H1 (cell line): ENCODE measurements around the gene THAP12. TPM values are rescaled to one million over a fixed set of nuclear protein-coding genes. Genes with fewer than 3 reads are reported as not detected.

Source experiments
- CTCF ChIA-PET: fragments of 300-600 bp; sonication (Branson Sonifier 250); formaldehyde crosslinking; loops from one replicate; lab custom pipeline; 2021; ENCODE audit not compliant: partially characterized antibody; lab: Charles Lee
- POLR2A ChIA-PET: fragments of 300-600 bp; sonication (Branson Sonifier 250); formaldehyde crosslinking; loops from one replicate; lab custom pipeline; 2021; ENCODE audit warnings: inconsistent platforms; ENCODE audit not compliant: partially characterized antibody; lab: Charles Lee
- DNase-seq, 2 experiments: peaks; one replicate each; pipeline versions ENCODE4 v3.0.0 to v3.0.0-alpha.2; 2010 to 2022; ENCODE audit warnings: low spot score in 2 of 2, low read depth in 1 of 2, mixed read lengths in 1 of 2
- FAIRE-seq: peaks from 2 replicates; lab custom pipeline; 2011; peaks lifted over from hg19 to GRCh38; lab: Jason Lieb, UNC
- H2AFZ ChIP-seq: 2 replicates; pipeline ENCODE4 v1.8.1; 2012; ENCODE audit warnings: low read length, inconsistent platforms
- H2AK5ac ChIP-seq: 2 replicates; pipeline ENCODE4 v1.6.1; 2013; ENCODE audit warnings: low read depth, low read length
- H2BK120ac ChIP-seq: replicated peaks from 2 replicates; pipeline ENCODE3; 2013; ENCODE audit warnings: low read depth, low read length, inconsistent platforms
- H2BK12ac ChIP-seq: 2 replicates; pipeline ENCODE4 v1.6.1; 2013; ENCODE audit warnings: low read depth, low read length
- H2BK15ac ChIP-seq: 2 replicates; pipeline ENCODE4 v1.6.1; 2013; ENCODE audit warnings: low read length
- H2BK20ac ChIP-seq: 2 replicates; pipeline ENCODE4 v1.6.1; 2013; ENCODE audit warnings: low read length
- H2BK5ac ChIP-seq: 2 replicates; pipeline ENCODE4 v1.6.1; 2013; ENCODE audit warnings: low read depth, low read length
- H3K14ac ChIP-seq: 2 replicates; pipeline ENCODE4 v1.6.1; 2013; ENCODE audit warnings: inconsistent platforms; ENCODE audit not compliant: insufficient read length
- H3K18ac ChIP-seq: 2 replicates; pipeline ENCODE4 v1.6.1; 2013; ENCODE audit warnings: low read length; ENCODE audit errors: extremely low read depth
- H3K23ac ChIP-seq: 2 replicates; pipeline ENCODE4 v1.6.1; 2013; ENCODE audit warnings: inconsistent platforms; ENCODE audit not compliant: insufficient read length
- H3K23me2 ChIP-seq: 2 replicates; pipeline ENCODE4 v1.6.1; 2013; ENCODE audit warnings: low read depth, low read length
- H3K27ac ChIP-seq: 2 replicates; pipeline ENCODE4 v1.6.1; 2011; ENCODE audit warnings: low read depth, low read length, inconsistent platforms
- H3K27me3 ChIP-seq, 4 experiments: replicated peaks in 1 of 4; 1 replicate in 1 of 4; 2 replicates in 3 of 4; pipeline versions ENCODE4 v1.6.1 to v1.8.1; 2011 to 2013; ENCODE audit warnings: low read length in 3 of 4, mild to moderate bottlenecking in 3 of 4, inconsistent platforms in 2 of 4, mixed read lengths in 2 of 4, moderate library complexity in 1 of 4; ENCODE audit not compliant: control insufficient read depth in 3 of 4, insufficient read depth in 3 of 4; ENCODE audit errors: extremely low read depth in 1 of 4
- H3K36me3 ChIP-seq, 4 experiments: 2 replicates each; pipeline versions ENCODE4 v1.6.1 to v1.8.1; 2011 to 2013; ENCODE audit warnings: mild to moderate bottlenecking in 4 of 4, low read length in 3 of 4, moderate library complexity in 2 of 4, control low read depth in 1 of 4, inconsistent platforms in 1 of 4; ENCODE audit not compliant: insufficient read depth in 4 of 4, control insufficient read depth in 2 of 4
- H3K4ac ChIP-seq: replicated peaks from 2 replicates; pipeline ENCODE3; 2013; ENCODE audit warnings: low read length, low read depth, mixed read lengths, inconsistent platforms; ENCODE audit not compliant: insufficient read length
- H3K4me1 ChIP-seq, 4 experiments: replicated peaks in 1 of 4; 1 replicate in 1 of 4; 2 replicates in 3 of 4; pipeline versions ENCODE4 v1.6.1 to v1.8.1; 2011 to 2013; ENCODE audit warnings: low read length in 3 of 4, inconsistent platforms in 2 of 4, mixed read lengths in 1 of 4; ENCODE audit not compliant: insufficient read depth in 4 of 4, control insufficient read depth in 3 of 4
- H3K4me2 ChIP-seq, 2 experiments: 2 replicates each; pipeline versions ENCODE4 v1.6.1 to v1.8.1; 2011 to 2013; ENCODE audit warnings: low read depth in 2 of 2, low read length in 2 of 2, control low read depth in 1 of 2, inconsistent platforms in 1 of 2, mild to moderate bottlenecking in 1 of 2; ENCODE audit not compliant: insufficient read depth in 1 of 2
- H3K4me3 ChIP-seq, 4 experiments: fragments of 200-600, 300-600 bp in 1 of 4; sonication (generic), shearing (Covaris generic), sonication (Bioruptor Twin) in 1 of 4; 2 replicates each; pipeline versions ENCODE4 v1.5.1 to v1.8.1; 2011 to 2016; ENCODE audit warnings: low read length in 4 of 4, low read depth in 3 of 4, control low read depth in 2 of 4, inconsistent platforms in 2 of 4, mild to moderate bottlenecking in 2 of 4, mixed read lengths in 1 of 4, moderate library complexity in 1 of 4; ENCODE audit not compliant: insufficient read depth in 2 of 4; ENCODE audit errors: extremely low read depth in 1 of 4
- H3K56ac ChIP-seq: replicated peaks from 2 replicates; pipeline ENCODE3; 2013; ENCODE audit warnings: low read depth, mild to moderate bottlenecking, mixed read lengths, low read length, inconsistent platforms; ENCODE audit not compliant: insufficient read length
- H3K79me1 ChIP-seq: 2 replicates; pipeline ENCODE4 v1.6.1; 2013; ENCODE audit warnings: low read depth, low read length, control low read depth
- H3K79me2 ChIP-seq, 2 experiments: 2 replicates each; pipeline versions ENCODE4 v1.6.1 to v1.8.1; 2012 to 2013; ENCODE audit warnings: low read length in 2 of 2, mild to moderate bottlenecking in 2 of 2, inconsistent platforms in 1 of 2; ENCODE audit not compliant: insufficient read depth in 2 of 2, control insufficient read depth in 1 of 2
- H3K9ac ChIP-seq, 4 experiments: replicated peaks in 1 of 4; 1 replicate in 1 of 4; 2 replicates in 3 of 4; pipeline versions ENCODE4 v1.6.1 to v1.8.1; 2011 to 2013; ENCODE audit warnings: low read depth in 3 of 4, low read length in 3 of 4, control low read depth in 2 of 4, mild to moderate bottlenecking in 2 of 4, moderate library complexity in 2 of 4, inconsistent platforms in 1 of 4; ENCODE audit errors: extremely low read depth in 1 of 4
- H3K9me3 ChIP-seq, 2 experiments: 2 replicates each; pipeline versions ENCODE4 v1.6.1 to v1.8.1; 2012 to 2013; ENCODE audit warnings: mild to moderate bottlenecking in 2 of 2, moderate library complexity in 2 of 2, control low read depth in 1 of 2, inconsistent platforms in 1 of 2, low read depth in 1 of 2, low read length in 1 of 2, mixed read lengths in 1 of 2; ENCODE audit not compliant: insufficient read depth in 2 of 2
- H4K20me1 ChIP-seq, 2 experiments: replicated peaks in 1 of 2; 2 replicates each; pipeline versions ENCODE3 to v1.8.1; 2011 to 2013; ENCODE audit warnings: inconsistent platforms in 2 of 2, low read length in 2 of 2, mild to moderate bottlenecking in 1 of 2; ENCODE audit not compliant: insufficient read depth in 2 of 2, control insufficient read depth in 1 of 2
- H4K5ac ChIP-seq: 2 replicates; pipeline ENCODE4 v1.6.1; 2013; ENCODE audit warnings: low read length, low read depth, mixed read lengths, inconsistent platforms; ENCODE audit not compliant: insufficient read length
- H4K8ac ChIP-seq: 2 replicates; pipeline ENCODE4 v1.8.0; 2013; ENCODE audit warnings: mild to moderate bottlenecking, moderate library complexity, low read length, inconsistent platforms; ENCODE audit not compliant: insufficient read depth; ENCODE audit errors: extremely low read depth
- H4K91ac ChIP-seq: replicated peaks from 2 replicates; pipeline ENCODE3; 2013; ENCODE audit warnings: low read length, mixed read lengths, inconsistent platforms; ENCODE audit not compliant: insufficient read length
- CEBPB ChIP-seq: IDR thresholded peaks from 2 replicates; pipeline ENCODE4 v1.6.1; 2012; ENCODE audit warnings: low read depth, low read length
- CHD1 ChIP-seq: IDR thresholded peaks from 2 replicates; pipeline ENCODE4 v1.6.1; 2012; ENCODE audit warnings: low read depth, low read length, improper control_type of control experiment
- EP300 ChIP-seq, 2 experiments: IDR thresholded peaks; 1 replicate in 1 of 2; 2 replicates in 1 of 2; pipeline ENCODE4 v1.6.1; 2011 to 2012; ENCODE audit warnings: low read depth in 2 of 2, low read length in 2 of 2, mild to moderate bottlenecking in 2 of 2, borderline replicate concordance in 1 of 2, inconsistent platforms in 1 of 2, moderate library complexity in 1 of 2
- KDM5A ChIP-seq: fragments of 200-600 bp; IDR thresholded peaks from 2 replicates; pipeline ENCODE4 v1.7.1; 2012; ENCODE audit warnings: mild to moderate bottlenecking, low read length, inconsistent platforms, mixed read lengths
- MAX ChIP-seq: IDR thresholded peaks from 2 replicates; pipeline ENCODE4 v1.6.1; 2012; ENCODE audit warnings: inconsistent platforms
- NRF1 ChIP-seq: IDR thresholded peaks from 2 replicates; pipeline ENCODE4 v1.6.1; 2011; ENCODE audit warnings: mild to moderate bottlenecking, low read depth, low read length, improper control_type of control experiment
- RBBP5 ChIP-seq: IDR thresholded peaks from 2 replicates; pipeline ENCODE4 v1.7.1; 2012; ENCODE audit warnings: low read depth, mild to moderate bottlenecking, inconsistent platforms, low read length, moderate library complexity, borderline replicate concordance
- SP4 ChIP-seq: IDR thresholded peaks from 2 replicates; pipeline ENCODE4 v1.6.1; 2012; ENCODE audit warnings: low read length, inconsistent platforms
- WGBS, 2 experiments: shearing (Covaris generic) in 1 of 2; methylation state at CpG; one replicate each; pipeline versions ENCODE4 v1.1.6 to v1.1.7; 2013 to 2015; ENCODE audit warnings: low lambda C conversion rate in 2 of 2, mixed read lengths in 2 of 2, inconsistent platforms in 1 of 2, low coverage in 1 of 2, missing lambda C conversion rate in 1 of 2; ENCODE audit not compliant: insufficient replicate concordance in 2 of 2, insufficient coverage in 1 of 2, insufficient read length in 1 of 2; ENCODE audit errors: extremely low coverage in 1 of 2, missing lambda C conversion rate in 1 of 2; 5-methylcytosine and 5-hydroxymethylcytosine counted together
- polyA plus RNA-seq, 7 experiments: library from polyadenylated mRNA; depleted of rRNA in 3 of 7; stranded (reverse) in 5 of 7; unstranded in 2 of 7; fragments of >200 nt in 5 of 7; fragments of 200-250 nt in 2 of 7; gene quantifications; 1 replicate in 5 of 7; 2 replicates in 1 of 7; 4 replicates in 1 of 7; pipeline versions ENCODE4 v1.2.1 to v1.2.3, GENCODE V29; 2011 to 2013; ENCODE audit warnings: missing spikeins in 2 of 7, mixed read lengths in 2 of 7
- total RNA-seq: library from RNA; stranded (reverse); fragmentation: NEBNext Ultra II Directional; extraction: Animal tissue kit (Norgen Biotek cat#: 25700); gene quantifications from 2 replicates; pipeline ENCODE4 v1.2.1, GENCODE V29; 2021

The THAP12 gene
- total and polyA plus RNA-seq, 2 of the 8 experiments (the other 6 are each of a cell fraction or from before 2014, with no cell fraction given), result 12.0 to 39.9 TPM

- H2BK20ac ChIP-seq, result no peak overlapping the region
- no peak overlapping the region for H4K8ac ChIP-seq
- H3K23me2 ChIP-seq, result no peaks in the 10 kb centered on the region
- TF ChIP-seq CEBPB (no peak), KDM5A (no peak), SP4 (no peak), CHD1 (no peak), MAX (no peak), RBBP5 (no peak), NRF1 (no peak), EP300 (IDR thresholded peaks at IDR 0.05; ENCODE audit: borderline replicate concordance in 1 of 2, low read depth in 2 of 2, low read length in 2 of 2) (no peak)
- TF ChIP-seq, all 59 proteins: peak for 0
- FAIRE-seq, result no peak
- Histone ChIP-seq H2BK12ac (no peak overlapping the region), H4K91ac (no peak overlapping the region), H3K23ac (no peak overlapping the region), H2BK5ac (no peak overlapping the region), H2AFZ (no peak overlapping the region), H4K5ac (no peak overlapping the region), H2AK5ac (no peak overlapping the region), H3K27me3 (no peaks in the 10 kb centered on the region), H2BK120ac (no peak overlapping the region), H3K4me2 (no peak overlapping the region), H3K56ac (no peak overlapping the region), H3K18ac (no peak overlapping the region), H3K4ac (no peak overlapping the region), H4K20me1 (peaks cover 0 to 7% of the 10 kb centered on the region in 2 experiments), H3K4me1 (no peaks in the 10 kb centered on the region), H3K27ac (no peak overlapping the region), H3K36me3 (no peaks in the 10 kb centered on the region), H2BK15ac (no peak overlapping the region), H3K79me2 (peaks cover 0 to 71% of the 10 kb centered on the region in 2 experiments; a peak in 2 of 4 replicates), H3K9ac (no peak overlapping the region), H3K14ac (no peak overlapping the region), H3K4me3 (no peak overlapping the region), H3K79me1 (peaks cover 2% of the 10 kb centered on the region; the same call in 1 of the 2 replicates), H3K9me3 (no peaks in the 10 kb centered on the region)
- 93% methylated on average over 1 of the region's 1 CpG; no CpG with 5 or more reads in 1 of the 2 experiments for WGBS, 2 experiments
- ChIA-PET CTCF (no interaction called here), POLR2A (no interaction called here)
- DNase-seq, result no peak
These were observed 12.4 kb downstream of the THAP12 start for GRCh38 chr11:76368490-76368889.
